B cell (primary cell): ENCODE measurements around the gene EPB41L5.

Experiments used
- CTCF ChIP-seq: fragments of 200-600 bp; IDR thresholded peaks from one replicate; pipeline ENCODE4 v1.8.0; 2022; ENCODE audit warnings: antibody characterized with exemption, mild to moderate bottlenecking
- EZH2 ChIP-seq: IDR thresholded peaks from 2 replicates; pipeline ENCODE4 v1.6.1; 2012; ENCODE audit warnings: borderline replicate concordance, low read depth, mild to moderate bottlenecking, moderate library complexity, low read length; ENCODE audit not compliant: insufficient read depth, poor library complexity, severe bottlenecking

- no peak for TF ChIP-seq CTCF
- no peak for TF ChIP-seq EZH2
Observed at GRCh38 chr2:120110062-120110362, 97.1 kb downstream of the EPB41L5 start.
